ENCODE data around the gene CCDC158. TPM values are rescaled to one million over a fixed set of nuclear protein-coding genes. Genes with fewer than 3 reads are reported as not detected.

CCDC158 gene
- total and polyA plus RNA-seq, 2 donors (not counting 3 experiments of a cell fraction or from before 2014, with no cell fraction given), result not detected

DNA sequence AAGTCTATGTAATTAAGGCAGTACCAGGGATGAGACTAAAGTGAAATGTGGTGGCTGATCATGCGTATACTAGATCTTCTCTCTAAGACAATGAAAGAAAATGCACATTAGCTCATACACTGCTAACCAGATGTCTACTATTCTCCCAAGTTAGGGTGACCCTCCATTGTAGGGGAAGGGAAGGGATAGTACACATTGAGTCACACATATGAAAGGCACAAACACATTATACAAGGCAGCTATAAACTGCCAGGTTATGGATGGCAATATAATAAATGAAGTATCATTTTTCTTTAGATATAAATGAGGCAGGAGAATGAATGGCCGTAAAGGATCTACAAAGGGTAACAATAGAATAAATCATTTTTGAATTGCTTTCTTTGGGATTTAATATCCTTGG, 18.6 kb upstream of the CCDC158 start:
- H3K4me3 ChIP-seq (replicated peaks in 1 of 3; ENCODE audit: insufficient read depth in 1 of 3, low read depth in 1 of 3, low read length in 3 of 3), result no peak overlapping the region
- no TSS peak for BruUV-seq (replicated peaks)
- no peak overlapping the region for H3K9ac ChIP-seq (replicated peaks; ENCODE audit: extremely low read depth, insufficient read depth, low read length)
- H3K4me2 ChIP-seq (ENCODE audit: insufficient read depth, low read length), result no peak overlapping the region
- dilution Hi-C loops (cut with MboI; ENCODE audit: extremely low pct_ligation_motif_present, low sequenced_read_pairs), result no loop called here
- no peak for DNase-seq (ENCODE audit: low read depth, low spot score)
- TF ChIP-seq POLR2AphosphoS5 (IDR thresholded peaks at IDR 0.05; ENCODE audit: insufficient read depth, low read depth, low read length) (no peak), JUN (IDR thresholded peaks at IDR 0.05; ENCODE audit: borderline replicate concordance, insufficient read depth, insufficient read length, low read depth) (no peak), EZH2 (IDR thresholded peaks at IDR 0.05; ENCODE audit: borderline replicate concordance, low read depth, low read length, severe bottlenecking) (no peak), FOS (IDR thresholded peaks at IDR 0.05; ENCODE audit: borderline replicate concordance, insufficient read depth, low read length) (no peak), POLR2A (IDR thresholded peaks at IDR 0.05; ENCODE audit: low read depth, low read length) (no peak), GATA2 (IDR thresholded peaks at IDR 0.05; ENCODE audit: insufficient read depth, insufficient read length, low read depth, low read length) (no peak), MYC (IDR thresholded peaks at IDR 0.05; ENCODE audit: low read depth, low read length) (no peak)
- TF ChIP-seq, protein P1, sequence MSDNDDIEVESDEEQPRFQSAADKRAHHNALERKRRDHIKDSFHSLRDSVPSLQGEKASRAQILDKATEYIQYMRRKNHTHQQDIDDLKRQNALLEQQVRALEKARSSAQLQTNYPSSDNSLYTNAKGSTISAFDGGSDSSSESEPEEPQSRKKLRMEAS (IDR thresholded peaks at IDR 0.05; ENCODE audit: insufficient read depth, insufficient read length), result no peak
- TF ChIP-seq, protein P2, sequence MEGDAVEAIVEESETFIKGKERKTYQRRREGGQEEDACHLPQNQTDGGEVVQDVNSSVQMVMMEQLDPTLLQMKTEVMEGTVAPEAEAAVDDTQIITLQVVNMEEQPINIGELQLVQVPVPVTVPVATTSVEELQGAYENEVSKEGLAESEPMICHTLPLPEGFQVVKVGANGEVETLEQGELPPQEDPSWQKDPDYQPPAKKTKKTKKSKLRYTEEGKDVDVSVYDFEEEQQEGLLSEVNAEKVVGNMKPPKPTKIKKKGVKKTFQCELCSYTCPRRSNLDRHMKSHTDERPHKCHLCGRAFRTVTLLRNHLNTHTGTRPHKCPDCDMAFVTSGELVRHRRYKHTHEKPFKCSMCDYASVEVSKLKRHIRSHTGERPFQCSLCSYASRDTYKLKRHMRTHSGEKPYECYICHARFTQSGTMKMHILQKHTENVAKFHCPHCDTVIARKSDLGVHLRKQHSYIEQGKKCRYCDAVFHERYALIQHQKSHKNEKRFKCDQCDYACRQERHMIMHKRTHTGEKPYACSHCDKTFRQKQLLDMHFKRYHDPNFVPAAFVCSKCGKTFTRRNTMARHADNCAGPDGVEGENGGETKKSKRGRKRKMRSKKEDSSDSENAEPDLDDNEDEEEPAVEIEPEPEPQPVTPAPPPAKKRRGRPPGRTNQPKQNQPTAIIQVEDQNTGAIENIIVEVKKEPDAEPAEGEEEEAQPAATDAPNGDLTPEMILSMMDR (IDR thresholded peaks at IDR 0.05; ENCODE audit: extremely low read depth in 1 of 2, insufficient read depth in 1 of 2, low read depth in 1 of 2, low read length in 2 of 2), result no peak
- POLR2A ChIA-PET, result no interaction called here
- CTCF ChIA-PET, result interaction anchor here (0.8 to 1.8 kb wide), 5 partner anchors 8 to 65 kb away, joined by 3 to 5 read pairs (median 3); no protein-coding TSS in a partner anchor
- no peak overlapping the region for H2AFZ ChIP-seq (ENCODE audit: low read depth, low read length)
- H3K4me1 ChIP-seq (ENCODE audit: control insufficient read depth, extremely low read depth, insufficient read depth, low read length), result no peaks in the 10 kb centered on the region
- no peaks in the 10 kb centered on the region for H3K9me3 ChIP-seq (replicated peaks; ENCODE audit: control insufficient read depth, insufficient read depth, low read length)
- no peak overlapping the region for H3K27ac ChIP-seq (ENCODE audit: insufficient read depth, low read depth, low read length)
- intact Hi-C loops (cut with micrococcal nuclease), result no loop called here
- no peaks in the 10 kb centered on the region for H4K20me1 ChIP-seq (replicated peaks; ENCODE audit: control insufficient read depth, extremely low read depth, insufficient read depth, low read length)
- H3K79me2 ChIP-seq (ENCODE audit: control insufficient read depth, insufficient read depth, low read length), result no peaks in the 10 kb centered on the region
- no peaks in the 10 kb centered on the region for H3K9me1 ChIP-seq (replicated peaks; ENCODE audit: control insufficient read depth, extremely low read depth, insufficient read depth, low read length)
- no peak for FAIRE-seq
- no peaks in the 10 kb centered on the region for H3K36me3 ChIP-seq (ENCODE audit: control insufficient read depth in 2 of 2, extremely low read depth in 1 of 2, insufficient read depth in 2 of 2, low read length in 2 of 2)
- H3K27me3 ChIP-seq (ENCODE audit: control insufficient read depth in 2 of 2, insufficient read depth in 2 of 2, low read length in 2 of 2), result peaks cover 54 to 70% of the 10 kb centered on the region in 2 experiments

Data from endothelial cell of umbilical vein (primary cell).